SU-DHL-6 (cell line): ENCODE measurements around the gene KRT81.

Source experiments
- H2AFZ ChIP-seq: fragments of 200-600 bp; sonication (generic); 2 replicates; pipeline ENCODE4 v1.6.1; 2014; ENCODE audit warnings: low read depth, mild to moderate bottlenecking, moderate library complexity, mixed read lengths, antibody characterized with exemption, low read length; ENCODE audit not compliant: severe bottlenecking
- H3F3A ChIP-seq: fragments of 200-600 bp; shearing (Covaris generic); 2 replicates; pipeline ENCODE4 v1.6.0; 2016; ENCODE audit warnings: antibody characterized with exemption, mild to moderate bottlenecking; ENCODE audit not compliant: insufficient read depth
- H3K27ac ChIP-seq: fragments of 200-600 bp; sonication (generic); 2 replicates; pipeline ENCODE4 v1.5.1; 2016; ENCODE audit warnings: low read depth, mild to moderate bottlenecking, low read length, moderate library complexity, mixed read lengths
- H3K27me3 ChIP-seq: fragments of 200-600 bp; sonication (generic), shearing (Covaris generic); 2 replicates; pipeline ENCODE4 v1.6.0; 2014; ENCODE audit warnings: mild to moderate bottlenecking, low read length
- H3K36me3 ChIP-seq: fragments of 200-600 bp; sonication (generic); 2 replicates; pipeline ENCODE4 v1.6.1; 2014; ENCODE audit warnings: mild to moderate bottlenecking, low read length, mixed read lengths
- H3K4me2 ChIP-seq: fragments of 300-600, 200-600 bp; shearing (Covaris generic), sonication (generic); 2 replicates; pipeline ENCODE4 v1.6.0; 2014; ENCODE audit warnings: low read length, low read depth, mild to moderate bottlenecking; ENCODE audit not compliant: poor library complexity, severe bottlenecking
- H3K4me3 ChIP-seq: fragments of 200-600 bp; sonication (generic); 2 replicates; pipeline ENCODE4 v1.5.1; 2014; ENCODE audit warnings: antibody characterized with exemption, low read length, mild to moderate bottlenecking, mixed read lengths; ENCODE audit not compliant: insufficient read depth, poor library complexity, severe bottlenecking
- H3K79me2 ChIP-seq: fragments of 200-600 bp; sonication (generic); 2 replicates; pipeline ENCODE4 v1.6.1; 2014; ENCODE audit warnings: mild to moderate bottlenecking, low read length, moderate library complexity; ENCODE audit not compliant: insufficient read depth
- H3K9ac ChIP-seq: fragments of 200-600 bp; sonication (generic); 2 replicates; pipeline ENCODE4 v1.7.0; 2014; ENCODE audit warnings: mild to moderate bottlenecking, low read length
- H3K9me2 ChIP-seq: fragments of 200-600 bp; sonication (generic); replicated peaks from 2 replicates; pipeline ENCODE4 v1.6.1; 2014; ENCODE audit warnings: low read length; ENCODE audit not compliant: insufficient read depth
- H3K9me3 ChIP-seq: fragments of 200-600 bp; sonication (generic); 2 replicates; pipeline ENCODE4 v1.6.1; 2014; ENCODE audit warnings: low read length, mixed read lengths; ENCODE audit not compliant: insufficient read depth
- H4K20me1 ChIP-seq: fragments of 200-600 bp; sonication (generic); 2 replicates; pipeline ENCODE4 v1.6.1; 2014; ENCODE audit warnings: low read depth, mild to moderate bottlenecking, antibody characterized with exemption, low read length, moderate library complexity, mixed read lengths
- CTCF ChIP-seq: fragments of 200-600 bp; sonication (generic); IDR thresholded peaks from one replicate; pipeline ENCODE4 v1.5.1; 2017; ENCODE audit warnings: antibody characterized with exemption, mild to moderate bottlenecking, low read length, moderate library complexity; ENCODE audit not compliant: insufficient read depth, poor library complexity, severe bottlenecking
- EZH2phosphoT487 ChIP-seq: fragments of 200-600 bp; sonication (generic), shearing (Covaris generic); conservative IDR thresholded peaks from 2 replicates; pipeline ENCODE4 v1.6.1; 2018; ENCODE audit warnings: mild to moderate bottlenecking, antibody characterized with exemption, low read length, moderate library complexity, mixed read lengths

The KRT81 gene

GRCh38 chr12:52333321-52333720 is 42.0 kb upstream of the KRT81 start:
- TF ChIP-seq EZH2phosphoT487 (no peak), CTCF (no peak)
- no peaks in the 10 kb centered on the region for H3K27me3 ChIP-seq
- no peaks in the 10 kb centered on the region for H4K20me1 ChIP-seq
- no peak overlapping the region for H3K27ac ChIP-seq
- no peaks in the 10 kb centered on the region for H3K9me3 ChIP-seq
- no peak overlapping the region for H3K9ac ChIP-seq
- no peaks in the 10 kb centered on the region for H3F3A ChIP-seq
- no peak overlapping the region for H2AFZ ChIP-seq
- H3K4me2 ChIP-seq, result no peak overlapping the region
- no peaks in the 10 kb centered on the region for H3K9me2 ChIP-seq
- H3K79me2 ChIP-seq, result no peaks in the 10 kb centered on the region
- H3K4me3 ChIP-seq, result no peak overlapping the region
- no peaks in the 10 kb centered on the region for H3K36me3 ChIP-seq

- no peaks in the 10 kb centered on the region for H4K20me1 ChIP-seq
- H2AFZ ChIP-seq, result no peak overlapping the region
- H3K9me2 ChIP-seq, result no peaks in the 10 kb centered on the region
- H3K36me3 ChIP-seq, result no peaks in the 10 kb centered on the region
- H3K27me3 ChIP-seq, result no peaks in the 10 kb centered on the region
- no peak overlapping the region for H3K9ac ChIP-seq
- no peak overlapping the region for H3K4me2 ChIP-seq
- no peaks in the 10 kb centered on the region for H3F3A ChIP-seq
- TF ChIP-seq CTCF, result no peak
- H3K4me3 ChIP-seq, result no peak overlapping the region
- no peaks in the 10 kb centered on the region for H3K79me2 ChIP-seq
- H3K27ac ChIP-seq, result no peak overlapping the region
- no peaks in the 10 kb centered on the region for H3K9me3 ChIP-seq
These were observed 41.0 kb upstream of the KRT81 start for GRCh38 chr12:52332381-52332780.

- H3K9me3 ChIP-seq, result no peaks in the 10 kb centered on the region
- H3K27ac ChIP-seq, result no peak overlapping the region
- TF ChIP-seq EZH2phosphoT487, result no peak
- TF ChIP-seq CTCF, result no peak
- H4K20me1 ChIP-seq, result no peaks in the 10 kb centered on the region
- no peaks in the 10 kb centered on the region for H3K36me3 ChIP-seq
- no peaks in the 10 kb centered on the region for H3K9me2 ChIP-seq
- H3K4me3 ChIP-seq, result no peak overlapping the region
- no peak overlapping the region for H2AFZ ChIP-seq
- H3K27me3 ChIP-seq, result no peaks in the 10 kb centered on the region
- H3K4me2 ChIP-seq, result no peak overlapping the region
- H3F3A ChIP-seq, result no peaks in the 10 kb centered on the region
- H3K79me2 ChIP-seq, result no peaks in the 10 kb centered on the region
- H3K9ac ChIP-seq, result no peak overlapping the region
These were observed 40.5 kb upstream of the KRT81 start for GRCh38 chr12:52331833-52332232.

- Histone ChIP-seq H3K4me2 (no peak overlapping the region), H3F3A (no peaks in the 10 kb centered on the region), H3K27me3 (no peaks in the 10 kb centered on the region), H2AFZ (no peak overlapping the region), H3K27ac (no peak overlapping the region), H3K9ac (no peak overlapping the region), H3K9me3 (no peaks in the 10 kb centered on the region), H4K20me1 (no peaks in the 10 kb centered on the region), H3K4me3 (no peak overlapping the region), H3K9me2 (no peaks in the 10 kb centered on the region), H3K36me3 (no peaks in the 10 kb centered on the region), H3K79me2 (no peaks in the 10 kb centered on the region)
- no peak for TF ChIP-seq CTCF
- no peak for TF ChIP-seq EZH2phosphoT487
These were observed 39.7 kb upstream of the KRT81 start for GRCh38 chr12:52331039-52331438.
